Measurements from ENCODE around the gene IFT43.

Gene IFT43

GRCh38 chr14:76015668-76016067 is 30.1 kb downstream of the IFT43 start:
- no peak for DNase-seq (ENCODE audit: low spot score)

GRCh38 chr14:76019676-76020075 is 34.1 kb downstream of the IFT43 start:
- DNase-seq (ENCODE audit: low spot score), result no peak

GRCh38 chr14:76022991-76023390 is 37.4 kb downstream of the IFT43 start:
- no peak for DNase-seq (ENCODE audit: low spot score)

- no peak for DNase-seq (ENCODE audit: low spot score)
Measured at GRCh38 chr14:76023757-76024156, 38.2 kb downstream of the IFT43 start.

- no peak for DNase-seq (ENCODE audit: low spot score)
Measured at GRCh38 chr14:76024211-76024907, 38.8 kb downstream of the IFT43 start.

- DNase-seq (ENCODE audit: low spot score), result no peak
Measured at GRCh38 chr14:76034566-76034965, 49.0 kb downstream of the IFT43 start.

GRCh38 chr14:76040704-76041103 is 55.1 kb downstream of the IFT43 start:
- no peak for DNase-seq (ENCODE audit: low spot score)

GRCh38 chr14:76045773-76046172 is 60.2 kb downstream of the IFT43 start:
- no peak for DNase-seq (ENCODE audit: low spot score)

GRCh38 chr14:76050250-76050649 is 64.7 kb downstream of the IFT43 start:
- no peak for DNase-seq (ENCODE audit: low spot score)

GRCh38 chr14:76050797-76051392 is 65.3 kb downstream of the IFT43 start:
- peak; percentile 41 for DNase-seq (ENCODE audit: low spot score)

- no peak for DNase-seq (ENCODE audit: low spot score)
Measured at GRCh38 chr14:76051717-76052465, 66.3 kb downstream of the IFT43 start.

GRCh38 chr14:76053572-76054355 is 68.2 kb downstream of the IFT43 start:
- no peak for DNase-seq (ENCODE audit: low spot score)

GRCh38 chr14:76055330-76055729 is 69.8 kb downstream of the IFT43 start:
- DNase-seq (ENCODE audit: low spot score), result no peak

GRCh38 chr14:76056128-76056527 is 70.6 kb downstream of the IFT43 start:
- DNase-seq (ENCODE audit: low spot score), result no peak

GRCh38 chr14:76057914-76058313 is 72.4 kb downstream of the IFT43 start:
- DNase-seq (ENCODE audit: low spot score), result no peak

- no peak for DNase-seq (ENCODE audit: low spot score)
Measured at GRCh38 chr14:76063327-76063726, 77.8 kb downstream of the IFT43 start.

GRCh38 chr14:76065519-76065918 is 80.0 kb downstream of the IFT43 start:
- no peak for DNase-seq (ENCODE audit: low spot score)

- no peak for DNase-seq (ENCODE audit: low spot score)
Measured at GRCh38 chr14:76067536-76067935, 82.0 kb downstream of the IFT43 start.

- no peak for DNase-seq (ENCODE audit: low spot score)
Measured at GRCh38 chr14:76073717-76074116, 88.2 kb downstream of the IFT43 start.

GRCh38 chr14:76077340-76077739 is 91.8 kb downstream of the IFT43 start:
- DNase-seq (ENCODE audit: low spot score), result no peak

- no peak for DNase-seq (ENCODE audit: low spot score)
Measured at GRCh38 chr14:76078501-76078900, 92.9 kb downstream of the IFT43 start.

GRCh38 chr14:76080025-76080424 is 94.5 kb downstream of the IFT43 start:
- no peak for DNase-seq (ENCODE audit: low spot score)
